Fibroblast of gingiva (primary cell): ENCODE data around the gene CHST8.
"Not testable (repeated sequence)": the region's sequence is repeated elsewhere in the genome, so short reads cannot be mapped to it uniquely, and the experiment has no call there.

Experiments
- DNase-seq: peaks from one replicate; pipeline ENCODE4 v3.0.0-alpha.2; 2011; ENCODE audit warnings: low read depth

CHST8 gene

GRCh38 chr19:33691030-33691427 is 69.3 kb downstream of the CHST8 start:
- no peak for DNase-seq

DNA sequence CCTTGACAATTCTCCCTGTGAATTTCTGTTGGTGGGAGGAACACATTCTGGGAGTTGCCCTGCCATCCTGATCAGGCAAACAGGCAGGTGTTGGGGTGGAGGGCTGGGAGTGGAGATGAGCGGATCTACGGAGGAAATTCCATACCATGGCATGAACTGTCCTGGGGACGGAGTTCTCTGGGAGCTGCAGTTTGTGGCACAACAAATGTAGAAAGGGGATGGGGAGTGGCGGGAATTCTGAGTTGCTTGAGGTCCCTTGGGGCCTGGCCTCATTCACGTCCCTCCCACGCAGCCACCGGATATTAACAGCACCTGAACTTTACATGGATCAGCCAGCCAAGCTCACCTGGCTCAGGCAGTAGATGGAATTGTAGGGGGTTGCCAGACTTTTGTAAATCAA is 70.0 kb downstream of the CHST8 start:
- no peak for DNase-seq

DNA sequence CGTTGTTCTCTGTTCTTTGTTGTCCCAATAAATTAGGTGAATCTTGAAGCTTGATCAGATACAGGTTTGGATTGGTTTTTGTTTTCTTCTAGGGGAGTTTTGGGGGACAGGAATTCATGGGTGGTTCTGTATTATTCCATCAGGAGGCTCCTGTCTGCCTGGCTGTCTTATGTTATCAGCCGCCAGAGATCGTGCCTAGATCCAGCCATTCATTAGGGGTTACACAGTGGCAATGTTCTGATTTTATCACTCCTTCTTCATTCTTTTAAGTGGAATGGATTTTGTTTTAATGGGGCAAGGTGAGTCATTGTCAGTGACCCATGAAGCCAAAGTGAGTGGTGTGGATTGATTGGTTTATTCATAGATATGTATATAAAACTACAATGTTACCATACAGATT is 71.9 kb downstream of the CHST8 start:
- no peak for DNase-seq

- DNase-seq = not testable (repeated sequence)
Measured at GRCh38 chr19:33695547-33695946, 73.8 kb downstream of the CHST8 start.

GRCh38 chr19:33697766-33698165 is 76.0 kb downstream of the CHST8 start:
- DNase-seq = no peak

- no peak for DNase-seq
Measured at GRCh38 chr19:33698576-33699435, 77.1 kb downstream of the CHST8 start.

GRCh38 chr19:33699754-33700407 is 78.1 kb downstream of the CHST8 start:
- no peak for DNase-seq

GRCh38 chr19:33700408-33701013 is 78.8 kb downstream of the CHST8 start:
- no peak for DNase-seq

- DNase-seq = no peak
Measured at GRCh38 chr19:33701565-33701964, 79.8 kb downstream of the CHST8 start.

- no peak for DNase-seq
Measured at GRCh38 chr19:33702606-33703437, 81.1 kb downstream of the CHST8 start.

GRCh38 chr19:33703438-33703750 is 81.6 kb downstream of the CHST8 start:
- no peak for DNase-seq

DNA sequence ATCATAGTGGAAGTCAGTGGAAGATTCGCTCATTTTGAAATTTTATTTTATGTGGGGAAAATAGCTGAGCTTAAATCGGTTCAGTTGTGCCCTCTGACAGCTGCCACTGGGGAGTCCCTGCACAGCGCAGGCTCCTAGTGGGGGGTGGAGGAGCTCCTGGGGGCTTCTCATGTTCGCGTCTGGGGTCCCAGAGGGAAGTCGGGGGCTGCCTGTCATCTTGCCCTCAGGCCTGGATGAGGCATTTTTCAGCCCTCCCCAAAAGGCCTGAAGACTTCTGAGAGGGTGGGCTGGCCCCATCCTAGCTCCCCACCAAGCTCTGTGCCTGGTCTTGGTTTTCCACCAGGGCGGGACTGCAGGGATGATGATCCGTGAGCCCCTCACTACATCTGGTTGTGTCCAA is 82.1 kb downstream of the CHST8 start:
- DNase-seq = no peak

- DNase-seq = no peak
Measured at GRCh38 chr19:33704271-33704670, 82.5 kb downstream of the CHST8 start.

DNA sequence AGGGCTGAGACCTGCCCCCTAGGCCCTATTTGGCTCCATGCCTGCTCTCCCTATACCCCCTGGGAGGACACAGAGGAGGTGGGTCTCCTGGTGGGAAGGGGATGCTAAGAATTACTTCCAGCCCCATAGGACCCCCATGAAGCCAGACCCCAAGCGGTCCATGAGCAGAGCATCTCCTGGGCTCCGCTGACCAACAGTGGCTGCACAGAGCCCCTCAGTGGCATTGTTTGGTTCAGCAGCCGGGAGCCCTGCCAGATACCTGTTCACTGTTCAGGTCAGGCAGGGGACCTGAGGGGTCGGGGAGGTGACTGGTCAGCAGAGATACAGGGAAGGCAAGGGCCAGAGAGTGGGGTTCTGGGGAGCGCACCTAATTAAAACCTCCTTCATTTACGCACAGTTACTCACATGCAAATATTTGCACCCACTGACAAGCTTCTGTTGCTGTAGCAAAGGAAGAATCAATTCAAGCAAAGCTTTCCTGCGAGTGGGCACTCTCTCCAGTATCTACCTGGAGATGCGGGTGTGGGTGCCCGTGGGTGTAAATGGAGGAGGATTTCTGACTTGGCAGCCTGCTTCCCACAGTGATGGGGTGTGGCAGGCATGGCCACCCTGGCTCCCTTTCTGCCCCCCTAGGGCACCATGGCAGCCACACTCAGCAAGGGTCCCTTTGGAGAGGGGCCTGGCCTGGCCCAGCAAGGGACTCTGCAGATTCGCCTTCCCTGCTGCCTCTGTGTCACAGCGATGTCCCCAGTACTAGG is 83.5 kb downstream of the CHST8 start:
- no peak for DNase-seq

GRCh38 chr19:33705860-33706259 is 84.1 kb downstream of the CHST8 start:
- no peak for DNase-seq

DNA sequence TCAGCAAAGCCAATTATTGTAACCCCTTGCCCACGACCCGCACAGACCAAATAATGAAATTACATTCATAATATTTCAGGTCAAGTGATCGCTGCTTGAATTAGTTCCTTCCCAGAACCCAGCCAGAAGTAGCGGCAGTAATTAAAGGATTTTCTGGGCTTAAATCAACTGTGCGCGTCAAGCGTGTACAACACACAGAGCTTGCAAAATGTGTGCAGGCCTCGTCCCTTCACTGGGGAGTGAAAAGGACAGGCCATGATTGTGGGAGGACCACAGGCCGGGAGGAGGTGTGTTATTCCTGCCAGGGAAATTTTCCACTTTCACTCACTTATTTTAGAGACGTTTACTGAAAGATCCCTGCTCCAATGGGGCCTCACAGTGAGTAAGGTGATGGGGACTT is 84.9 kb downstream of the CHST8 start:
- no peak for DNase-seq

- DNase-seq = no peak
Measured at GRCh38 chr19:33712268-33712667, 90.5 kb downstream of the CHST8 start.

GRCh38 chr19:33713194-33713593 is 91.4 kb downstream of the CHST8 start:
- DNase-seq = no peak

- DNase-seq = no peak
Measured at GRCh38 chr19:33714149-33714548, 92.4 kb downstream of the CHST8 start.

- no peak for DNase-seq
Measured at GRCh38 chr19:33715462-33715861, 93.7 kb downstream of the CHST8 start.

GRCh38 chr19:33717878-33718277 is 96.1 kb downstream of the CHST8 start:
- no peak for DNase-seq
